Right lung (tissue), 5 donors: ENCODE results near the gene C1QL1. TPM values are rescaled to one million over a fixed set of nuclear protein-coding genes. Genes with fewer than 3 reads are reported as not detected.
A peak's percentile ranks its signal among the peaks of the same experiment; 100 is the strongest.
"Not testable (repeated sequence)": the region's sequence is repeated elsewhere in the genome, so short reads cannot be mapped to it uniquely, and the experiment has no call there.

Experiments used
- DNase-seq, 2 donors: peaks; one replicate each; pipeline ENCODE4 v3.0.0-alpha.2; 2013
- polyA plus RNA-seq, 5 donors: library from polyadenylated mRNA; unstranded; fragments of 120-200 nt; gene quantifications; one replicate each; pipeline versions ENCODE4 v1.2.1 to v1.2.3, GENCODE V29; 2013; ENCODE audit warnings: inconsistent platforms in 1 of 5, low replicate concordance in 1 of 5; ENCODE audit not compliant: insufficient read length in 5 of 5, insufficient read depth in 1 of 5

The C1QL1 gene
- polyA plus RNA-seq, 5 donors: 1.5 to 4.7 (median 2.4) TPM

GRCh38 chr17:44965481-44966234, 2.4 kb downstream of the C1QL1 start:
- no peak for DNase-seq

DNA sequence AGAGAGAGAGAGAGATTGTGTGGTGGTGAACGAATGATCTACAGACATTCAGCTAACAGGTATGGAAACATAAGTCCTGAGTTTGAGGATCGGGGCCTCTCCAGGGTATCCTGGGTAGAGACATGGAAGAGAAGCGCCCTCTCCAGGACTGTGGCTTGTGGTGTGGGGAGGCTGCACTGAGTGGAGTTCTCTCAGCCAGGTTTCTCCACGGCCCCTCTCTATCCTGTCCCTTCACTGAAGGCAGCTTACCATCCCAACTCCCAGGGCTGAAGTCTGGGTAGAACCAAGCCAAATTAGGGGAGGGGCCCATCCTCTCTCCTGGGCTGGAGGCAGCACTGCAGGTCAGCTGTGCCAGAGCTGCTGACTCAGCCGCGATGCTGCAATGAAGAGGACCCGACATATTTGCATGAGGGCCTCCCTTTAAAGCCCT, 6.2 kb downstream of the C1QL1 start:
- DNase-seq: no peak

DNA sequence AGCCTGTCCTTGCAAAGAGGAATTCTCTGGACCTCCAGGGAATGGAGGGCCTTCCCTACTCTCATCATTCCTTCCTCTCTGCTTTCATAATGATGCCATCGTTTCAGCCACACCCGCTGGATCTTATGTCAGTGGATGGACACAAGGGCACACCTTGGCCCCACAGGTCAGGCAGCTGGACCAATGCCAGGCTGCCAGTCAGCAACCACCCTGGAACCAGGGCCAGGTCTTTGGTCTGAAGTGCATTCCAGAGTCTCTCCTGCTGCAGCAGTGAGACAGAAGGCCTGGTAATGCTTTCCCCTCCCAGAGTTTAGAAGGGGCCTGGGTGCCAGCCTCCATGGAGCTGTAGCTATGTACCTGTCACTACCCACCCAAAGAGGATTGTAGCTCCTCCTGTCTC, 7.4 kb downstream of the C1QL1 start:
- DNase-seq: no peak

GRCh38 chr17:44959821-44960531, 8.1 kb downstream of the C1QL1 start:
- DNase-seq: no peak

- no peak for DNase-seq
Observed at GRCh38 chr17:44956998-44957981, 10.8 kb downstream of the C1QL1 start.

DNA sequence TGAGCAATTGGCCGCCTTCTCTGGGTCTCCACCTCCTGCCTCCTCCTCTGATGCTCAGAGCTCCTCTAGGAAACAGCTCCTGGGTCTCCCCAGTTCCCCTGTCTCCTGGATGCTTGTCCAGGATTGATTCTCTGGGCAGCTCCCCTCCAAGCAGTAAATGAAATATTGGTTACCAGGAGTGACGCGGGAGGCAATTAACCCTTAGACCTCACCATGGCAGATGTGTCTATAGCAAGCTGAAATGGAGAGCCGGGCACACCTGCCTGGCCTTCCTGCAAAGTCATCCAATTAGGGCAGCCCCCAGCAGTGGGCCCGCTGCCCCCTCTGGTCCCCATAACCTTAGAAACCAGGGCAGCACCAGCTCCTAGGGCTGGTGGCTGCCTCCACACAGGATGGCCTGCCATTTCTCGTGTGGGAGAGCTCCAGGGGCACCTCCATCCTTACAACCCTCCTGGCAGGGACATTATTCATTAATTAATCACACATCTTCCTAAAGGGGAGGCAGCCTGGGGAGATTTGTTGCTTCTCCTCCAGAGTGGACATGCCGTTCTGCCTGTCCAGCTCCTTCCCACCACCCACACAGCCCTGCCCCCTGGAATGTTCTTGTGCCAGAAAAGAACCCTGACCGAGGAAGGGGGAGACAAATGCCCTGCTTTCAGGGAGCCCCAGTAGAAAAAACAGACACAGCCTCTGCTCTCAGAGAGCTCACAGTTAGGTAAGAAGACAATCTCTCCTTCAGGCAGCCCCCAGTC, 12.3 kb downstream of the C1QL1 start:
- DNase-seq: no peak

GRCh38 chr17:44952946-44953475, 15.1 kb downstream of the C1QL1 start:
- no peak for DNase-seq

GRCh38 chr17:44948315-44948795, 19.7 kb downstream of the C1QL1 start:
- no peak for DNase-seq

DNA sequence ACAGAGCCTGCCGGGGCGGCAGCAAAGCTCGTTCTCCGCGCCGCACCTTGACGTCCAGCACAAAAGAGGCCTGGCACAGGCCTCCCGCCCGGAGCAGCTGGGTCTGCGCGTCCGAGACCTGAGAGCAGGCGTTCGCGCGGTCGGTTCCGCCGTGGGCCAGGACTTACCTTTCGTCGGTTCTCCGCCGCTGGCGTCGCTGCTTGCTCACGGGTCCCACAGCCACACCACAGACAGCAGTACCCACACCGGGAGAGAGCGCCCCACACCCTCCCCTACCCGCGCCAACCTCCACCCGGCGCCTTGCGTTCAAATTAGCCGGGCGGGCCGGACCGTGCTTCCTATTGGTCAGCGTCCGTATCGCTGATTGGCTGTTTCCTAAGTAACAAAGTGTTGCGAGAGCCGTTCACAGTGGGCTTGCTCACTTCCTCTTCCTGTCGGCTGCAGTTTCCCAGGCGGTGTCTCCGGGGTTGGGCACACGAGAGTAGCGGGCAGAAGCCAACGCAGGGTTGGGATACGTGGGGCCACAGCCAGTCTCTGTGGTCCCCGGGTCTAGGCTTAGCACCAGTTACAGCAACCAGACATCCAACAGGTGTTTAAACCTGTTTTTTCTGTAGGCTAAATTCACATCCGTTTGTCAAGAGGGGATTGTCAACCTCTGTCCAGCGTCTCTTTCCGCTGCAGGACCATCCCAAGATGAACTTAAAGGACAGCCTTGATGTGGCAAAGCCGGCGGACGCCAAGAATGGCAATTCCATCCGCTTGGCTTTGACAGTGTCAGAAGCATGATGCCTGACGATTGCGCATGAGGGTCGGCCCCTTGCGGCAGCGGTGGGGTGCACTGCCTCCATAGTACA, 20.4 kb downstream of the C1QL1 start, which contains the start of gene KIF18B:
Gene KIF18B, minus strand, starts transcription at position 313 of the 854 bp plus-strand sequence. CDS start 11,429 bp downstream, outside the sequence.
- peak; percentile 87 to 91 for DNase-seq

GRCh38 chr17:44945652-44946051, 22.5 kb downstream of the C1QL1 start:
- DNase-seq: not testable (repeated sequence)

GRCh38 chr17:44942456-44942855, 25.6 kb downstream of the C1QL1 start:
- no peak for DNase-seq

GRCh38 chr17:44941712-44942331, 26.3 kb downstream of the C1QL1 start:
- DNase-seq: no peak

DNA sequence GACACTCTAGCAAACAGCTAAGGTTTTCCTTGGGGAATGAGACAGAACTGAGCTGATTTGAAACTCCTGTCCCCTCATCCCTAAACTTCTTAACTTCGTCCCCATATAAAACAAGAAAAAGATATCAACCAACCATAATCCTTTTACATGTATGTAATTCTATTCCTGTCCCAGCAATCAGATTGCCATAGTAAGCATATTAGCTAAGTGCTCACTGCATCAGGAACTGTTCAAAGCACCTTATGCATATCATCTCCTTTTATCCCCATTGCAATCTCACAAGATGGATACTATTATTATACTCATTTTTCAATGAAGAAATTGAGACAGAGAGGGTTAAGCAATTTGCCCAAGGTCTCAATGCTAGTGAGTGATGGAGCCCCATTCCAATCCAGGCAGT, 27.3 kb downstream of the C1QL1 start:
- no peak for DNase-seq

- DNase-seq: no peak
Observed at GRCh38 chr17:44940317-44940716, 27.8 kb downstream of the C1QL1 start.

DNA sequence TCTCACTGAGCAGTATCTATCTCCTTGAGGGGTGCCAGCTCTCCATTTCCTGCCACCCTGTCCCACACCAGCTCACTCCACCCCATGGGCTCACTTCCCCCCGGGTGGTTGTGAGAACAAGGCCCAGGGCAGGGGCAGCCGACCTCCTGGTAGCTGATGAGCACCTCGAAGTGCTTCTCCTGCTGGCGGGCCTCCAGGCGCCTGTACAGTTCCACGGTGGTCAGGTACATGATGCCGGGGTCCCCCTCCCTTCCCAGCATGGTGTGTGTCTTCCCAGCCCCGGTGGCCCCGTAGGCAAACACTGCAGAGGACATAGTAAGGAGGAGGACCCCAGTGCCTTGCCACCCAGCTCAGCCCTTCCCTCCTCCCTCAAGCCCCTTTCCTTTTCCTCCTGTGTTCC, 33.0 kb downstream of the C1QL1 start:
- DNase-seq: no peak

DNA sequence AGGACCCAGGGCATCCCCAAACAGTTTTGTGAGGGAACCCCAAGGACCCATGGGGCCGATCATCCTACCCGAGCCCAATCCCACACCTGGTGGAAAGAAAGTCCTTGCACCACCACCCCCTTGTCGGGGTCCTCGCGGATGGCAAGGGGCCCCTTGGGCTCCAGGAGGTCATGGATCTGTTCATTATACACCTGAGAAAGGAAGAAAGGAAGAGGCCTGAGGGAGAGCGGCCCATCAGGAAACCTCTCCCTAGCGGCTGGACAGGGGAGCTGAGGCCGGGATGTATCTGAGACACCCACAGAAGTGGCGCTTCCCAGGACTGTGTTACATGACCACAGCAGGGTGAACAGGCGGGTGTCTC, 33.4 kb downstream of the C1QL1 start:
- DNase-seq: no peak

DNA sequence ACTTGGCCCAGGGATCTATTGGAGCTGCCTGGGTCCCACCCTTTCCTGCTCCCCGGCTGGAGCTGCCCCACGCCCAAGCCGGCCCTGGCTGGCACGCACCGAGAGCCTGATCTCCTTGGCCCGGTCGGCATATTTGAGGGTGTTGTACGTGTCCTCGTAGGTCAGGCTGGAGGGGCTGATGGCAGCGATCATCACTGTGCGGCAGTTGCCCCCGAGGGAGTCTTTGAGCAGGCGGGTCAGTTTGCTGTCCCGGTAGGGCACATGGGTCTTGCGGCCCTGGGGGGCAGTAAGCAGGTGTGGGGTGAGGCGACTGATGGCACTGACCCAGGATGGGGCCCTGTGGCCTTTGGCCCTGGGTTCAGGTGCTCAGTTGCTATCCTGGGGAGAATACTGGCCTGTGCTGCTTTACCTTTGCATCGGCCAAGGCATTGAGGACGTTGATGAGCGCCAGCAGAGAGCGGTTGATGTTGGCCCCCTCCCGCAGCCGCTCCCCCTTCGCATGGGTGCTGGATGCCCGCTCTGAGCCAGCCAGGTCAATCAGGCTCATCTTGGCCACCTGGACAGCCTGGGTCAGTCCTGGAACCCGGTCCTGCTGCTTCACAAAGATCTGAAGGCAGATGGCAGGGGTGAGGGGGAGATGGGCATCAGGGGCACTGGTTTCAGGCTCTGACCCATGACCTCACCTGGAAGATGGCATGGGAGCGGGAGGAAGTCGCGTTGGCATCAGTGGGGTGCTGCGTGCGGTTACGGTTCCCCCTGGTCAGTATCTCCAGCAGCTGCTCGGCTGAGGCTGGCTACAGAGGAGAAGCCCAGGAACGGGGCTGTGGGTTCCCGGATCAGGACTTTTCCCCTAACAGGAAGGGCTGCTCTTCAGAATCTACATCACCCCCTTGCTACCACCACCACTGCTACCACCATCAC, 34.0 kb downstream of the C1QL1 start:
- no peak for DNase-seq

DNA sequence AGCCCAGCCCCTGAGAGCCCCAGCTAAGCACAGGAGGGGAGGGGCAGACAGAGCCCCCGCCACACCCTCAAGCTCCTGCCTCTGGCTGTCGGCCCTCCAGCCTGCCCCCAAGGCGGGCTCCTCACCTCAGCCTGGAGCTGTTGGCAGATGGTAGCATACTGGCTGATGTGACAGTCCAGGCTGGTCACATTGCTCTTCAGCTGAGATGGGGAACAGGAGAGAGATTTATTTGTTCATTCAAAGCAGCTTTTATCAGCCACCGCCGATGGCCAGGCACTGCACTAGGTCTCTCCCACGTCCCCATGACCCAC, 35.4 kb downstream of the C1QL1 start:
- DNase-seq: no peak
